Activated CD4-positive, alpha-beta T cell treated with anti-CD3 and anti-CD28 coated beads for 24 hours (primary cell): ENCODE measurements around the gene GPRIN1.
"Not testable (repeated sequence)": the region's sequence is repeated elsewhere in the genome, so short reads cannot be mapped to it uniquely, and the experiment has no call there.

Experiments
- DNase-seq, 2 donors: peaks; one replicate each; pipeline ENCODE4 v3.0.0-alpha.2; 2020; ENCODE audit warnings: low read depth in 2 of 2

GPRIN1 gene

GRCh38 chr5:176574297-176574591 is 35.7 kb downstream of the GPRIN1 start:
- no peak for DNase-seq

- DNase-seq = peak; percentile 72 to 82
Measured at GRCh38 chr5:176573564-176574296, 36.2 kb downstream of the GPRIN1 start.

DNA sequence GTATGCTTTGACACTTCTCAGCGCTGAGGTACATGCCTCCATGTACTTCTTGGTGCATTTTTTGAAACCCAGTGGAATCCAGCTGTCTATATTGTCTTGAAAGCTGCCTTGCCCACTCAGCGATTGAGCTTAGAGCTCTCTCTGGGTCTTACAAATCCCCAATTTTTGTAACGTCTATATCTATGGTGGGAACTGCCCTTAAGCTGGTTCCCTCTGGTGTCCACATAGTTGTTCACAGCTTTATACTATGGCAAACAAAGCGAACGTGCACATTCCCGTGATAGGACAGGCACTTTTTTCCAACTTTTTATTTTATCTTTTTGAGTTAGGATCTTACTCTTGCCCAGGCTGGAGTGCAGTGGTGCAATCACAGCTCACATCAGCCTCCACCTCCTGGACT is 39.9 kb downstream of the GPRIN1 start:
- DNase-seq = no peak

GRCh38 chr5:176568657-176569056 is 41.3 kb downstream of the GPRIN1 start:
- DNase-seq = no peak

DNA sequence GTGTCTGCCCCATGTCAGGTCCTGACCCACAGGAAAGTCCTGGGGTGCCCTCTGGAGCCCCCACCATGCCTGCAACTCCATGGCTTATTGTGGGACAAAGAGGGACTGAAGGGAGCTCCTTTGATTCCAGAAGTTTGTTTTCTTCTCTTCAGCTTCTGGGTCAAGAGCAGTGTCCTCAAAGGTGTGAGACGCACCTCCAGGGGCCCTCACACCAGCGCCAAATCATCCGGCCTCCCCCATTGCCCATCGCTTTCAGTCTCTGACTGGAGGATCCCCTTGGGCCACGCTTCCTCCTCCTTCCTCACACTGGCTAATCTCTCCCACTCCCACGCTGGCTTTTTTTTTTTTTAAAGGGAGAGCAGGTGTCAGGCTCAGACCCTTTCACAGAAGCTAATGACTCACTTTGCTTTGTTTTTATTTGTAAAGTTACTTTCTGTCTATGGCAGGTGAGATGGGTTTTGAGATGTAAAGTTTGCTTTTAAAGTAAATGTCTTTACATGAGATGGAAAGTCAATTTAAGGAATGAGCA is 44.1 kb downstream of the GPRIN1 start:
- no peak for DNase-seq

- DNase-seq = no peak
Measured at GRCh38 chr5:176564002-176564401, 46.0 kb downstream of the GPRIN1 start.

DNA sequence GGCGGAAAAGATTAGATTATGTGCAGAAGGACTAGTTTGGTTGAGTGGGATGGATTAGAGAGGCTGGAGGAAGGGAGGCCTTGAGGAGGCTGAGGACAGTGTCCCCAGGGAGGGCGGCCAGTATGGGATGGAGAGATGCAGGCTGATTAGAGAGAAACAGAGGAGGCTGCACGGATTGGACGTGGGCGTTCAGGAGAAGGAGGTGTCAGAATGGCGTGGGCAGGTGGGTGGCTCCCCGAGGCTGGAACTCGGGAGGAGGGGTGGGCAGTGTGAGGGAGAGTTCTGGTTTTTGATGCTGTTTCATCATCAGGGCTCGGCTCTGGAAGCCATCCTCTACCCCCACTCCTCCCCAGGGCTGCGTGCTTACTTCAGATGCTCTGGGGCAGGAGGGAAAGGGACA is 47.8 kb downstream of the GPRIN1 start:
- DNase-seq = no peak

DNA sequence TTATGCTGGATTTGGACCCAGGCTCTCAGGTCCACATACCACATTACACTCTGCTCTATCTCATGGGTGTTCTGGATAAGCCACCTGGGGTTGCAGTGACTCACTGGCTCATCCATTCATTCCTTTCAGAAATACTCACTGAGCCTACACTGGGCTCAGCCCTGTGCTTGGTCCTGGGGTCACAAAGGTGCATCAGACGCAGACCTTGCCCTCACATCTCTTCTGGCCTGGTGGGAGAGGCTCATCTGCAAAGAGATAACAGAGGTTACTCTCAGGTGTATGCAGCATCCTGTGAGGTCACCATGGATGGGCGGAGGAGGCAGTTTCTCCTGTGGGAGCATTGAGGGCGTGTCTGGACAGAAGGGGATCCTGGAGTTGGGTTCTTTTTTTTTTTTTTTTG is 48.7 kb downstream of the GPRIN1 start:
- no peak for DNase-seq

GRCh38 chr5:176560364-176560763 is 49.6 kb downstream of the GPRIN1 start:
- peak in 1 of 2 donors; percentile 15 for DNase-seq

GRCh38 chr5:176559683-176560082 is 50.3 kb downstream of the GPRIN1 start:
- no peak for DNase-seq

- DNase-seq = no peak
Measured at GRCh38 chr5:176557846-176558245, 52.1 kb downstream of the GPRIN1 start.

DNA sequence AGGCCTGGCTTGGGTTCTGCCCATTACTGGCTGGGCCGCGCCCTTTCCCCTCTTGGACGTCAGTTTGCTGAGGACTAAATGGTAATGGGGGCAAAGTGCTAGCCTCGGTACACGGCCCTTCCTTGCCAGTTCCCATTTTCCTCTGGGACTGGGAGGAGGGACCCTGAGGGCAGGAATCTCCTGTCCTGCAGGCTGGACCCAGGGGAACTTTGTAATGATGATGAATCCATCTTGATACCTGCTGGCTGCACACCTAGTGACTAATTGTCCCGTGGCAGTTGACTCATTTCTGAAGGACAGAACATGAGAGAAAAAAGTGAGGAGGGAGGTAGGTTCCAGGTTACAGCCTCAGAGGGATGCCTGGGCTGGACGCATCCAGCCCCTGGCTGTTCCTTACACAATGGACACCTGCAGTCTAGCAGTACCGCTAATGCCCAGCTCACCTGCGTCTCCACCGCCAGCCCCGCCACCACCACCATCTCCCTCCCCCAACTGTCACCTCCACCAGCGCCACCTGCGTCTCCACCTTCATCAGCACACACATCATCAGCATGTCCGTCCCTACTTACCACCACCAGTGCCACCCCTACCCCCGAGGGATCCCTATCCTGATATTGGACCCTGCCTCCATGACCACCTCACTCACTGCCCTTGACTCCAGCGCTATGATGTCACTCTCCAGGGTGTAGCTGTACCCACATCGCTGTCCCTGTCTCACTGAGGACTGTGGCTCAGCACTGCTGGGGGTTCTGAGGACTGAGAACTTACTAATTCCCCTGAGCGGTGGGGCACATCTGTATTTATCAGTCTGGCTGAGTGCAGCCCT is 56.5 kb downstream of the GPRIN1 start:
- DNase-seq = no peak

DNA sequence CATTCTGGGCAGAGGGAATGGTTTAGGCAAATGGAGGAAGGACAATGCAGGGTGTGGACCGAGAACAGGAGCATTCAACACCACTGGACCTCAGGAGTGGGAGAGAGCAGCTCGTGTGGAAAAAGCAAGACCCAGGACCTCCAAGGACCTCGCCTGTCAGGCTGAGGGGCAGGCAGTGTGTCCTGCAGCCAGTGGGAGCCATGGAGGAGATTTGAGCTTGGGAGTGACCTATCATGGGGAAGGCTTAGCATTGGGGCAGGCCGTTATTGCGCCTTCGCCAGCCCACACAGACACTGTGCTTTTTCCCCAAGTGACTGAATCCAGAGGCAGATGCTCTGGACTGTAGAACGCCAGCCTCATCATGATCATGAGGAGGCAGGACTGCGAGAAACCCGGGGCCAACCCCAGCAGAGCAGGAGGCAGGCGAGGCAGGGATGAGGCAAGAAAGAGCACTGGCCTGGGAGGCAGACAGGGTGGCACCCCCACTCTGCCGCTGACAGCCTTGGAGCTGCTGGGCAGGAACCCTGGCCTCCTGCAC is 57.6 kb downstream of the GPRIN1 start:
- no peak for DNase-seq

DNA sequence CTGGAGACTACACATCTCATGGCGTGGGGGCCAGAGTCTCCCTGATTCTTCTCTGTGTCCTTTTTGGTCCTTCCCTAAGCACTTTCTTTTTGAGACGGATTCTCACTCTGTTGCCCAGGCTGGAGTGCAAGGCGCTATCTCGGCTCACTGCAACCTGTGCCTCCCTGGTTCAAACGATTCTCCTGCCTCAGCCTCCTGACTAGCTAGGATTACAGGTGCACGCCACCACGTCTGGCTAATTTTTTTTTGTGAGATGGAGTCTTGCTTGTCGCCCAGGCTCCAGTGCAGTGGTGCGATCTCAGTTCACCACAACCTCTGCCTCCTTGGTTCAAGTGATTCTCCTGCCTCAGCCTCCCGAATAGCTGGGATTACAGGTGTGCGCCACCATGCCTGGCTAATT is 59.0 kb downstream of the GPRIN1 start:
- DNase-seq = not testable (repeated sequence)

DNA sequence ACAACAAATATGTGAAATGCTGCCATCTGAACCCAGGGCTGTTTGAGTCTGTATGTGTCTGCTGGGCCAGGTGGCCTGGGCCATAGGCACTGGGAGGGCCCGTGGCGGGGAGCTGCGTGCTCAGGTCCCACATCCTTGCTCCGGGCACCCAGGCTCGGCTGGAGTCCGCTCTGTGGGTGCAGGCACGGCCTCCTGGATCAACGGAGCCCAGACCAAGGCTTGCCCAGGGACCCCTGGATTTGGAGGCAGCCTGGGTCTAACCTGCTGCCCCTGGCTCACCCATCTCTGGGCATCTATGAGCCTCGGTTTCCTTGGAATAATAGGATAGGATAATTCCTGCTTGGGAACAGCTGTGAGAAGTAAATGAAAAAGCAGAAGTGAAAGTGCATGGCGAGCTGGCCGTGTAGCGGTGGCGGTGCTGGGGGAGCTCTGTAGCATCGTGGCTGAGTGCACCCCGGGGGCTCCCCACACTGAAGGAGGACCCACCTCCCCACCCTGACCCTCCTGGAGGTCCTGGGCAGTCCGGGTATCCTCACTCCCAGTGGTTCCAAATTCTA is 59.6 kb downstream of the GPRIN1 start:
- no peak for DNase-seq

GRCh38 chr5:176549871-176550270 is 60.1 kb downstream of the GPRIN1 start:
- no peak for DNase-seq

GRCh38 chr5:176548967-176549444 is 61.0 kb downstream of the GPRIN1 start, which contains the start of gene CDHR2:
TSS of gene CDHR2 (plus strand) at chr5:176549342. CDS start at chr5:176565353, 16,011 bp downstream.
- DNase-seq = no peak

DNA sequence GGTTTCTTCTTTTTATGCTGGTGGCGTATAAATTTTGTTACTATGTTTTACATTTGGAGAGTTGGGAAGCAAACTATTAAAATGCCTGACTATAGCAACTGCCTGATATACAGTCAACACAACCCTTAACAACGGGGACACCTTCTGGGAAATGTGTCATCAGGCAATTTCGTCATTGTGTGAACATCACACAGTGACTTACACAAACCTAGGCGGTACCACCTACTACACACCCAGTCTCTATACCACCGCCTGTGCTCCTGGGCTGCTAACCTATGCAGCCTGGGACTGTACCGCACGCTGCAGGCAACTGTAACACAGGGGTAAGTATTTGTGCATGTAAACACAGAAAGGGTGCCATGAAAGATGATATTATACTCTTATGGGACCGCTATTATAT is 62.2 kb downstream of the GPRIN1 start:
- DNase-seq = no peak
